ELR (cell line): ENCODE data around the gene ZNF800.
A peak's percentile ranks its signal among the peaks of the same experiment; 100 is the strongest.
"Not testable (repeated sequence)": the region's sequence is repeated elsewhere in the genome, so short reads cannot be mapped to it uniquely, and the experiment has no call there.

Source experiments
- DNase-seq: peaks from one replicate; pipeline ENCODE4 v3.0.0-alpha.2; 2015; ENCODE audit warnings: low read depth

The ZNF800 gene

GRCh38 chr7:127392566-127393367, at the start of gene ZNF800:
TSS of gene ZNF800 (minus strand) at chr7:127392708. CDS start at chr7:127391557, 1,151 bp downstream.
- DNase-seq, result peak; percentile 86

- DNase-seq, result no peak
Observed at GRCh38 chr7:127440206-127440605, 47.7 kb upstream of the ZNF800 start.

GRCh38 chr7:127438836-127439235, 46.3 kb upstream of the ZNF800 start:
- no peak for DNase-seq

GRCh38 chr7:127437837-127438236, 45.3 kb upstream of the ZNF800 start:
- peak; percentile 83 for DNase-seq

GRCh38 chr7:127437241-127437640, 44.7 kb upstream of the ZNF800 start:
- no peak for DNase-seq

- not testable (repeated sequence) for DNase-seq
Observed at GRCh38 chr7:127429281-127429680, 36.8 kb upstream of the ZNF800 start.

- DNase-seq, result no peak
Observed at GRCh38 chr7:127419196-127419595, 26.7 kb upstream of the ZNF800 start.

GRCh38 chr7:127418459-127418858, 26.0 kb upstream of the ZNF800 start:
- no peak for DNase-seq

- no peak for DNase-seq
Observed at GRCh38 chr7:127417346-127417745, 24.8 kb upstream of the ZNF800 start.

GRCh38 chr7:127415060-127415742, 22.7 kb upstream of the ZNF800 start:
- DNase-seq, result no peak

- DNase-seq, result no peak
Observed at GRCh38 chr7:127413962-127414361, 21.5 kb upstream of the ZNF800 start.

GRCh38 chr7:127413326-127413725, 20.8 kb upstream of the ZNF800 start:
- no peak for DNase-seq

GRCh38 chr7:127411176-127411575, 18.7 kb upstream of the ZNF800 start:
- DNase-seq, result no peak

GRCh38 chr7:127409629-127410028, 17.1 kb upstream of the ZNF800 start:
- DNase-seq, result peak; percentile 24

- no peak for DNase-seq
Observed at GRCh38 chr7:127404286-127405072, 12.0 kb upstream of the ZNF800 start.

GRCh38 chr7:127396184-127396583, 3.7 kb upstream of the ZNF800 start:
- DNase-seq, result peak; percentile 24

GRCh38 chr7:127395104-127395503, 2.6 kb upstream of the ZNF800 start:
- not testable (repeated sequence) for DNase-seq

- peak; percentile 16 for DNase-seq
Observed at GRCh38 chr7:127393368-127394058, 1.0 kb upstream of the ZNF800 start.

- peak; percentile 72 for DNase-seq
Observed at GRCh38 chr7:127392182-127392565, 334 bp downstream of the ZNF800 start.

- DNase-seq, result peak; percentile 49
Observed at GRCh38 chr7:127391591-127392181, 822 bp downstream of the ZNF800 start.

- no peak for DNase-seq
Observed at GRCh38 chr7:127390817-127391590, 1.5 kb downstream of the ZNF800 start.
